ENCODE measurements around the gene ADGRB3.
"Not testable (repeated sequence)": the region's sequence is repeated elsewhere in the genome, so short reads cannot be mapped to it uniquely, and the experiment has no call there.

ADGRB3 gene

DNA sequence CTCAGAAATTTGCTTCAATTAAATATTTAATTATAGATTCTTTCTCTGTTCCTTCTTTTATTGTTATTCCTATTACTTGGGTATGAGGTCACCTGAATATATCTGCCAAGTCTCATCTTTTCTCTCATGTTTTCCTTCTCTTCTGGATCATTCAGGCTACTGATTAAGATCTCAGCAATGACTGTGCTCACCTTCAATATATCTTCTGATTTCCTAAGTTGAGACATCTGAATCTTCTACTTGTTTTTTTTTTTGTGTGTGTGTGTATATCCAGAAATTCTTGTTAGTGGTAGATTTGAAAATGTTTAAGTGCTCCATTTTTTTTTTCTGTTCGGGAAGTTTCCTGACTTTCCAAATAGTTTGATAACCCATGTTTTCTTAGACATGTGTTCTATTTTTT, 108.0 kb downstream of the ADGRB3 start:
- no peak for DNase-seq

DNA sequence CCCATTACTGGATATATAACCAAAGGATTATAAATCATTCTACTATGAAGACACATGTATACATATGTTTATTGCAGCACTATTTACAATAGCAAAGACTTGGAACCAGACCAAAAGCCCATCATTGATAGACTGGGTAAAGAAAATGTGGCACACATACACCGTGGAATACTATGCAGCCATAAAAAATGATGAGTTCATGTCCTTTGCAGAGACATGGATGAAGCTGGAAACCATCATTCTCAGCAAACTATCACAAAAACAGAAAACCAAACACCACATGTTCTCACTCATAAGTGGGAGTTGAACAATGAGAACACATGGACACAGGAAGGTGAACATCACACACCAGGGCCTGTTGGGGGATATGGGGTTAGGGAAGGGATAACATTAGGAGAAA, 109.3 kb downstream of the ADGRB3 start:
- DNase-seq = not testable (repeated sequence)

DNA sequence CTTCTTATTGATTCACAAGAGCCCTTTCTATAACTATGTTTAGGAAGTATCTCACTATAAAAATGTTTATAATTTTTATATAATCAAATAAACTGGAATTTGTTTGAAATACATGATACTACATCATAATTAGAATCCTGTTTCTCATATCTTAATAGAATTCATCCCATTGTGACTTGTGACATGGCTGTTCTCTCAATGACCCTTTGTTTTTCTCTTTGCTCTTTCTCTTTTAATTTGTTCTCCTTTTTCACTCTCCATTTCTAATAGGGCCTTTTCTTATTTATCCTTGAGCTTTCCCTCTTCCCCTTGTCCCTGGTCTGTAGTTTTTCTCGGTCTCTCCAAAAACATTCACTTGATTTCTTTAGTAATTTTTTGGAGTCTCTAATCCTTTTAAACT, 111.3 kb downstream of the ADGRB3 start:
- DNase-seq = no peak

DNA sequence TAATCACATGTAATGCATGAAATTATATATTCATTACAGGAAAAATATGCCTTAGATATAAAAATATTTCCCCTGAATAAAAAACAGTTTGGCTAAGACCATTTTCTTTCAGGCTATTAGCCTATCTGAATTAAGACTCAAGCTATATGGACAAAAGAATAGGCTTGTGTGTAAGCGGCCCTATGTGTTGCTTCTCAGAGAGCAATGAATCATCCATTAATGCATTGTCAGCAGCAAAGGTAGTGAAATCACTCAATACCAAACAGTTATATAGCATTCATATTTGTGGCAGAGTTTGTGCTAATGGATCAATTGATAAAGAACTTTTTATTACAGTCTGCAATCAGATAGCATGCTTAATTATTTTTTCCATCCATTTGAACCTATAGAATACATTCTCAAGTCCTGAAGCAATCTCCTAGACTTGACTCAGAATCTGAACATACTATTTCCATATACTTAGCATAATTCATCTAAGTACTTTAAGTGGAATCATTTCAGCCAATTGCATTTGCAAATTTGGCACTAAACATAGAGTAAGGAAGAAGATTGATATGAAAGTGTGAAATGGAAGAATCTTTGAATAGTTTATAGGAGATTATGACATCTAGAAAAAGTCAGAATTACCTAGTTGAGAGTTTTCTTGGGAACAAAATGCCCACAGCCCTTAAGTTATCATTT, 112.2 kb downstream of the ADGRB3 start:
- no peak for DNase-seq

DNA sequence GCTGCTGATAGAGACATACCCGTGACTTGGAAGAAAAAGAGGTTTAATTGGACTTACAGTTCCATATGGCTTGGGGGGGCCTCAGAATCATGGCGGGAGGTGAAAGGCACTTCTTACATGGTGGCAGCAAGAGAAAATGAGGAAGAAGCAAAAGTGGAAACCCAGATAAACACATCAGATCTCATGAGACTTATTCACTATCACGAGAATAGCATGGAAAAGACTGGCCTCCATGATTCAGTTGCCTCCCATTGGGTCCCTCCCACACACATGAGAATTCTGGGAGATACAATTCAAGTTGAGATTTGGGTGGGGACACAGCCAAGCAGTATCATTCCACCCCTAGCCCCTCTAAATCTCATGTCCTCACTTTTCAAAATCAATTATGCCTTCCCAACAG, 112.8 kb downstream of the ADGRB3 start:
- DNase-seq = not testable (repeated sequence)

DNA sequence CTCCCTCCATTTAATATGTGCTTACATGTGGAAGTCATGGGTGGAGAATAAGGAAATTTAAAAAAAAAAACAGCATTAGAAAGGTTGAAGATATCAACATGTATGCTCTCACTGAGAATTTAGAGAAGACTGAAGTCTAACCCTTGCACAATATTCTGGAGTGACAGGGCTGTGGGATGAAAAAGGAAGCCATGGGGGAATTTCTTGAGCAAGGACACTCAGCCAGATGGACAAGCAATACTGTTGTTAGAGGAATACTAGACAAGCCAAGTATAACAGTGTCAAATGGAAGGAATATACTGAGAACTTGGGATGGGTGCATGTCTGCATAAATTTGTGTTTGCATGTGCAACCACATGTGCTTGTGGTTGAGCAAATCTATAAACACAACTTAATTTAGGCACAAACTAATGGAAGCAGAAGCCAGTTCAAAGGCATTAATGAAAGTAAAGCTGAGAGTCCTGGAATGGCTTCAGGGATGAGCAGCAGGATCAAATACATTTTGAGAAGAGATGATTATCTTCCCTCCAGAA, 119.7 kb downstream of the ADGRB3 start:
- no peak for DNase-seq

DNA sequence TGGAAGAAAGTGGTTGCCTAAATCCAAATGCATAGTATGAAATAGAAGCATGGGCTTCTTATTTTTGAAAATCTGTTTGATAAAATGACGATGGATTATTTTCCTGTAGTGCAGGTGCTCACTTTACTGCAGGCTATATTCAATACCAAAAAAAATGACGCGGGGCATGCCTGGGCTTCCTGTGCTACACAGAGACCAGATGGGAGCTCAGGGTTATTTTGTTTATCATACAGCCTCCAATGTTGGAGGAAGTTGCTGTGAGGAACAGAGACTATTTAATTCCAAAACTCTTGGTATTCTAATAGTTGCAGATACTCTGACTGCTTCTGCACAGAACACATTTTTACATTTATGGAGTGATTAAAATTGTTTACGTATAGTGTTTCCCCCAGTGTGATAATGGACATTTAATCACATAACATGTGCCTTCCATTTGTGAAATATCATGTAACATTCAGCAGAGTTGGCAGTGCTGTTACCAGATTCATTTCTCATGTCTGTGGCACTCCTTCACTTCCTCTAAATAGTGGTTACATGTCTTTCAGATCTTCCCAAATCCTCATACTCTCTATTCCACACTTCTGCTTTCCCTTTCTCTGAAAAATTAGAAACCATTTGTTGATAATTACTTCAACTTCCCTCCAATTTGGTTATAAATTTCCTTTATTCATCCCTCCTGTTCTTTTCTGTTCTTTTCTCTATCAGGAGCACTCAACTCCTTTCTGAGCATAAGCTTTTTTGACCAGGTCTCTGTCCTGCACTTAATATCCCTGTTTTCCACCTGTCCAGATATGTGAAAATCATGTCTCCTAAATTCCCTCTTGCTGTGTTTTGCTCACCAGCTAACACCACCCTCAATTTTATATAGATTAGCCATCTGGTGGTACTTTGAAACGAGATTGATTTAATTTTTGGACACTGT, 121.6 kb downstream of the ADGRB3 start:
- no peak for DNase-seq

DNA sequence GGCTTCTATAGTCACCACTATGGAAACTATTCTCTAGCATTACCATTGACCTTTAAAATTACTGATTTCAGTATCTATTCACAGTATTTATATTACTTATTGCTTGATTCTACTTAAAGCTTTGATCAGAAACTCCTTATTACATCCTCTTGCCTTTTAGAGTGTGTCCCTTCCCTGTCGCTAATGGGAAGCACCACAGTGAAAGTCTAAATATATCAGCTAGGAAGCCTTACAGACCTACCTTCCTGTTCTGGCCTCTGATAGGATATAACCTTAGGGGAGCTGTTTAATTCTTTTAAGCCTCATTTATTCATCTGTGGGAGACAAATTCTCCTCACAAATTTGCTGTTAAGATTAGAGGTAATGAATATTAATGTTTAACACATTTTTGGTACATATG, 122.7 kb downstream of the ADGRB3 start:
- DNase-seq = no peak

DNA sequence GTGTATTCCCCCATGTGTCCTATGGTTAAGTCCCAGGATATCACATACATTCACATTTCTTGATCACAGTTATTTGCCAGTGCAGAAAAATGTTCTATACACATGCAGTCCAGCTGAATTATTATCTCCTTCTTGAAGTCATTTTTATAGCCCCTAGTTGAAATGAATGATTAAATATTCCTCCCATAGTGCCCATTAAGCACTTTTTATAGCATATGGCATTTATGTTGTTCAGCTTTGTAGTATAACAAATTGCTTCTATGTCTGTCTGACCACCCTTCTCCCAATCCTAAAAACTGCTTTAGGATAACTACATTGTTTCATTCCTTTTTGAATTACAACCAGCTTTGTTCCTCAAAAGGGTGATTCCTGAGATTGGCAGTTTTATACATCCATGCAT, 123.5 kb downstream of the ADGRB3 start:
- DNase-seq = no peak

DNA sequence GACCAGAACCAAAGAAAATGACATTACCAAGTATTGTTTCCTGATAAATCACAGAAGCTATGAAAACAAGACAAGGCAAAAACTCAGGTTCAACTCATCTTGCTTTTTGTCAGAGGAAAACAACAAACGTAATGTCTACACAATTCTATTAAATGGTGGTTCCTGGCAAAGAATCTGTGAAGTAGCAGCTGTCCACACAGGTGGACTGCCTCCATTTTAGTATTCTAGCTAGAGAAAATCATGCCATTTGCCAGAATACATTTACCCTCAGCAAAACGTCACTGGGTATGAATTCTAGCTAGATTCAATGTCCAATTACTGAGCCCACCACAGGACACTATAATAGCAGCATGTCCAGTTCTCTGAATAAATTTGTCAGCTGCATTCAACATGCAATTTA, 125.4 kb downstream of the ADGRB3 start:
- no peak for DNase-seq

DNA sequence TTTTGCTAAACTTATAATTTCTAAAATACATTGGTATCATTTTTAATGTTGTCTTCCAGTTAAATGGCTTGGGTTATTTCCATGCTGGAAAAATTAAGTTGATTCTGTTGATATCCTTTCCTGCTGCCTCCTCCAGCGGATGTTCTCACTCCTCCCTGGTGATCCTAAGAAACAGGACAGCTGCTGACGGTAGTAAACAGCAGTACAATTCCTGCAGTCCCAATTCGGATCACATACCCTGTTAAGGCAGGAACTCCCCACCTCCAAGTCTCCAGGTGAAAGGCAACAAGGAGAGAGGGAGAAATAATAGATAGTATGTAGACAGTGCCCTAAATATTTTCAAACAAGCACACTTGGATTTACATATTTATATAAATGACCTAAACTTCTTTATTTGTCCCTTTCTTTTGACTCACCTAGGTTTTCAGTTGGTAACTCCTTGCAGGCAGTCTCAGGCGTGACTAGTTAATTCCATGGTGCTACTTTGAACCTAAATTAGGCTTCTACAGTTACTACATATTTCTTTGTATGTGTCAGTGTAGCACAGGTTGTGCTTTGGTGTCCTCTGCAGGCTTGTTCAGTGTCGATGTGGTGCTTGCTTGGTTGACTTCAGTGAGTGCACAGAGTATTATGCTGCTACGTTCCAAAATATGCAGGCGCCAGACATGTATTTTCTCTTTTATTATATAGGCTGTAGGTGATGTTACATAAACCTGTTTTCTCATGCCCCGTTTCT, 126.0 kb downstream of the ADGRB3 start:
- no peak for DNase-seq

DNA sequence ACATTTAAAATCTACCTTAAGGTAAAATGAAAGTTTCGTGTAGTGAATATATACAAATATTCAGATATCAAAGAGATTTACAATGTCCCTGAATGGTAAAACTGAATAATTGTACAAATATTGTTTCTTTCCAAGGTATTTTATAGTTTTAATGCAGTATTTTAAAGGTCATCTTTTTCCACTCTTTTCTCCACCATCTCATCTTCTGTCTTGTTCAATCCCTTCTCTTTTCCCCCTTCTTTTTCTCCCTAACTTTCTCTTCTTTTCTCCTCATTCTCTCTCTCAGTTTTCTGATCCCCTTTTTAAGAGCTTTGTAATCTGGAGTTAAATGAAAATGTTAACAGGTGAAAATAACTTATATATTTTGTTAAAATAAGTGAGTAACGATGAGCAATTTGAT, 126.9 kb downstream of the ADGRB3 start:
- DNase-seq = no peak

DNA sequence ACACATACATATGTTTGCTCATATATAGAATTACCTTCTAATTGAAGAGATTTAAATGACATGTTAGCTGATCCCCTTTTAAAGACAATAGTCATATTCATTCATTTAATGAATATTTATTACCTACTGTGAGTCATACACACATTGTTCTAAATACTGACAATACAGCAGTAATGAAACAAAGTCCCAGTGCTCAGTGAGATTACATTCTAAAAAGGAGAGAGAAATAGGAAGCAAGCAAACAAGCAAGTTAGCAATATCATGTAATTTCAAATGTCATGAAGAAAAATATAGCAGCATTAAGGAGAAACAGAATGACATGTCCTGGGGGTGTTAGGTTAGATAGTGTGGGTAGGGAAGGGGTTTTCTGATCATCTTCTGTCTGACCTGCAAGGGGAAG, 136.3 kb downstream of the ADGRB3 start:
- DNase-seq = no peak

DNA sequence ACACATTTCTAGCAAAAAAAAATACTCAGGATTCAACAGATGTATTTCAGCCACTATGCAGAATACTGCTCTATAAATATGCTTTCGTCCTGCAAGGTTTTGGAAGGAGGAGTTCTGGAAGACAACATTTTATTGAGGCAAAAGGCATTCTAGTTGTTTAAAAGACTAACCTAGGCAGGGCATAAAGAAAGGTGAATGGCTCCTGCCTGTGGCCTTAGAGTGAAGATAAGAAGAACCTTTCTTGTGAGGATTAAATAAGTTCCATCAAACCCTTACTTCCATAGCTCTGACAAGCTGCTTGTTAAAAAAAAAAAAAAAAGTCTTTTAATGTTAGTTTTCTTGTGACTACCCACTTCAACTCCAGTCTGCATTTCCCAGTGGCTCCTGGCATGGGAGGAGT, 139.8 kb downstream of the ADGRB3 start:
- DNase-seq = no peak

DNA sequence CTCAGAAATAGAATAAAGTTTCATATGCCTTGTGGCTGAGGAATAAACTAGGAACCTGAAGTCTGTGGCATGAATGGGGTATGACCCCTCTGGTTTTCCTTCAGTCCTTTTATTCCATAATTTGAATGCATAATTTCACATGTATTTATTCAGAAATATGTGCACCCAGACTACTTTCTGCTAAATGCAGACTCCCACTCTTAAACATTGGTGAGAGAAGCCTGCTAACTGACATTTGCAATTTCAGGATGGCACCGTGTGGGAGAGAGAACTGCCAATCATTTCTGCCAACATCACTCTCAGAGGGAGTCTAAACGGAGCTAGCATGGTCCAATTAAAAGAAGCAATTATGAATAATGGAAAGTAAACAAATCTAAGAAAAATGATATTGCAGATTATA, 141.3 kb downstream of the ADGRB3 start:
- no peak for DNase-seq

DNA sequence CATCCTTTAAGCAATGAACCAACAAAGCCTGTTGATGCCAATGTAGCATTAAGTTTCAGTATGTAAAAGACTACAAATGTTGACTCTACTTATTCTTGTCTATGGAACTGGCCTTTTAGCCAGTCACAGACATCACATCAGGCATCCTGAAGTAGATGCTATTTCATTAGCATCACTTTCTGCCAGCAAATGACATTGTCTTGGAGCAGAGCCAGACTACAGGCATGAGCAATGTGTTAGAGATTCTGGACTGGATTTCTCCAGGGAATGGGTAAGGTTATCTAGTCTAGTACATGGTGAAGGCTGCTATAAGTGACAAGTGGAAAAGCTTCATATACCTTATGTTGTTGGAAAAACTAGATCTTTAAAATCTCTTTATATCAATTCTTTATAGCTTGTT, 142.9 kb downstream of the ADGRB3 start:
- peak; percentile 33 for DNase-seq

DNA sequence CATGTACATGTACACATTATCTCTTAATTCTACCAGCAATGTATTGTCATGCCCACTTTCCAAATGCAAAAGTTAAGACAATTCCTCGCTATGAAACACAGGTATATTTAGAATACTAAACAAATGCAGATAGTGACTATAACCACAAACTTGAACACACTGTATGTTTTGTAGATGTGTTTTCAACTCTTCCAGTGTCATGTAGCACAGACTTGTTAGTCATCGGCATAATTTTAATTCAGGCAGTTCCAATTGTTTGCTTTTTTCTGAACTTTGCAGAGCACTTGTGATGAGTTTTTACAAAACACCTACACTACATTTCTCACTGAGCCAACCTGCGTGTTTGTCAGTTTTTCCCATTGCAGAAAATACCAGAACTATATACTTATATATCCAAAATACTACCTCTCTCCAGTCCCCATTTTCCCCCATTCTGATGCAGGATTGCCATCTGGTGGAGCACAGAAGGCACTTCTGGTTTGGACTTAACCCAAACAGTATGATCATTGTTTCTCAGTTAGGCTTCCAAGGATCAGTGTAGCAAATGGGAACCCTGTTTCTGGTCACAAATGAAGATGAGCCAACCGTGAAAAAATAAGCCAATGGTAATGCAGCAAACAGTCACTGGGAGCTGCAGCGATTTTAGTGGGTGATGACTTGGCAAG, 143.4 kb downstream of the ADGRB3 start:
- peak; percentile 83 for DNase-seq

DNA sequence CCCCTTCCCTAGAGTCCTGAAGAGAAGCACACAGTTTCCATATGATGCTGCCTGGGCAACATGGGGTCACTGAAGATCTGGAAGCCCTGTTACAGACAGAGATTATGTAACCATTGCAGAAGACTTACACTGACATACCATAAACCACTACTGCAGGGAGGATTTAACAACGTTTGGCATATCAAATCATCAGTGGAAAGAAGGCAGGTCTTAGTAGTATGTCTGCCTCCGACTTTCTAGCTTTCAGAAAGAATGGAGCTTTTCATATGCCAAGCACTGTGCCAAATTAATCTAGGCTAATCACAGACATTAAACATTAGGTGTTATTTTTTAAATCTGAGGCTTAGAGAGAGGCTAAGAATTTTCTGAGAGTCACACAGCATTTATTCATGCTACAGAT, 144.3 kb downstream of the ADGRB3 start:
- no peak for DNase-seq

DNA sequence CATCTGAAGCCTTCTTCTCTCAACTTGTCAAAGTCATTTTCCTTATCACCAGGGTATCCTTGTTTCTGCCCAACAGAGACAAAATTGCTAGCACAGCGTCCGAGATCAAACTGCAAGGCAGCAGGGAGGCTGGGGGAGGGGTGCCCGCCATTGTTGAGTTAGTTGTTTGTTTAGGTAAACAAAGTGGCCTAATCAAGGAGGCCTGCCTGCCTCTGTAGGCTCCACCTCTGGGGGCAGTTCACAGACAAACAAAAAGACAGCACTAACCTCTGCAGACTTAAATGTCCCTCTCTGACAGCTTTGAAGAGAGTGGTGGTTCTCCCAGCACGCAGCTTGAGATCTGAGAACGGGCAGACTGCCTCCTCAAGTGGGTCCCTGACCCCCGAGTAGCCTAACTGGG, 155.0 kb downstream of the ADGRB3 start:
- not testable (repeated sequence) for DNase-seq

DNA sequence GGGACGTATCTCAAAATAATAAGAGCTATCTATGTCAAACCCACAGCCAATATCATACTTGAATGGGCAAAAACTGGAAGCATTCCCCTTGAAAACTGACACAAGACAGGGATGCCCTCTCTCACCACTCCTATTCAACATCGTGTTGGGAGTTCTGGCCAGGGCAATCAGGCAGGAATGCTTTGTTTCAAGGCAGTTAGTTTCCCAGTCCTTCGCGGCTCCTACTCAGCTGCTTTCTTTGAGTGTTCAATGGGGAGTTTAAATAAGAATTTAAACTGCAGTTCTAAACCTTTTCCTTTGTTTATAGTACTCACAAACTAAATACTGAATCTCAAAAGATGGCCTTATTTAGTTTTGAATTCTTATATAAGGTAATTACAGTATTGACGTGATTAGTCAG, 179.9 kb downstream of the ADGRB3 start:
- DNase-seq = not testable (repeated sequence)

DNA sequence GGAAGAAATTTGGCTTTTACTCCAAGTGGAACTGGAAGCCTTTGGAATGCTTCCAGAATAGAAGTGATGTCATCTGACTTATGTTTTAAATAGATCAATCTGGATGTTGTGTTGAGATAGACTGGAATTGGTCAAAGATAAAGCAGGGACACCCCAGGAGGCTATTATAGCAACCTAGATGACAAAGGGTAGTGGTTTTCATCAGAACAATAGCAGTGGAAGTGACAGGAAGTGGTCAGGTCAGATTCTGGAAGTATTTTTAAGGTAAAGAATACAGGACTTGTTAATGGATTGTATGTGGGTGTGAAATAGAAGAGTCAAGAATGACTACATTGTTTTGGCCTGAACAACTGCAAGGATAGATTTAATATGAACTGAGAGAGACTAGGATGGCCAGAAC, 191.4 kb downstream of the ADGRB3 start:
- DNase-seq = no peak

DNA sequence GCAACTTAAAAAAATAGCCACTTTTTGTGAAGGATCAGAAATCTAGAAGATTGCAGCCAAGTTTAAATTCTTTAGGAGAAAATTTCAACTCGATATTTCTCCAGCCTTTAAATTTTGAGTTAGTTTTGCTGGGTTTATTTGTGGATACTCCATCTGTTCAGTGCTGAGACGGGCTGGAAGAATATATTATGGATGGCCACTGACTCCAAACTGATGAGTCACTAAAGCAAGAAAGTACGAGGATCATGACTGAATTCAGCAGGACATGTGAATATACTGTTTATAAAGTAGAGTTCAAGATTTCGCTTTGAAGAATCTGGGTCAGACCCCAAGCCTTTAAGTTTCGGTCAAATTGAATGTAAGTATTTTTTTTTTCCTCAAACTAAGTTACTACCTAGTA, 199.5 kb downstream of the ADGRB3 start:
- DNase-seq = no peak

DNA sequence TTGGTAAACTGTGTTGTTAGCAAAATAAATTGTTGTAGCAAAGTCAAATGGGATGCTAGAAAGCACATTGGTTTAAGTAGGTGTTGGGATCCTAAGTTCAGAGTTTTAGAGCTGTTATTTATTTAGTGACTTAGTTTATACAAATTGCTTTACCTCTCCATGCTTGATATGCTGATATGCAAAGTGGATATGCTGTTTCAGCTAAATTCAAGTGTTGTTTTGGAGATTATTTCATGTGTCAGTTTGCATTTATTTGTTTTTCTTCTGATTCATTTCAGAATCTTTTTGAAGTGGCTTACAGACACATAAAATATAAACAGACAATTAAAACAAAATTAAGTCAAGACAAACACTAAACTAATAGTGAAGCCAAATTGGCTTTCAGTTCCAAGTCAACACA, 203.5 kb downstream of the ADGRB3 start:
- DNase-seq = no peak
